Activated CD4-positive, alpha-beta T cell treated with anti-CD3 and anti-CD28 coated beads, Interleukin-2, amount 50 U/mL, for 16 hours (primary cell): Measurements from ENCODE around the gene SNPH.
"Not testable (repeated sequence)": the region's sequence is repeated elsewhere in the genome, so short reads cannot be mapped to it uniquely, and the experiment has no call there.

Experiments used
- DNase-seq: peaks from one replicate; pipeline ENCODE4 v3.0.0-alpha.2; 2020

SNPH gene, protein sequence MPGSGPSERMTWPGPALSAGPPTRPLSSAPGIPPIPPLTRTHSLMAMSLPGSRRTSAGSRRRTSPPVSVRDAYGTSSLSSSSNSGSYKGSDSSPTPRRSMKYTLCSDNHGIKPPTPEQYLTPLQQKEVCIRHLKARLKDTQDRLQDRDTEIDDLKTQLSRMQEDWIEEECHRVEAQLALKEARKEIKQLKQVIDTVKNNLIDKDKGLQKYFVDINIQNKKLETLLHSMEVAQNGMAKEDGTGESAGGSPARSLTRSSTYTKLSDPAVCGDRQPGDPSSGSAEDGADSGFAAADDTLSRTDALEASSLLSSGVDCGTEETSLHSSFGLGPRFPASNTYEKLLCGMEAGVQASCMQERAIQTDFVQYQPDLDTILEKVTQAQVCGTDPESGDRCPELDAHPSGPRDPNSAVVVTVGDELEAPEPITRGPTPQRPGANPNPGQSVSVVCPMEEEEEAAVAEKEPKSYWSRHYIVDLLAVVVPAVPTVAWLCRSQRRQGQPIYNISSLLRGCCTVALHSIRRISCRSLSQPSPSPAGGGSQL

GRCh38 chr20:1266167-1266973, at the start of gene SNPH:
Gene SNPH, plus strand, starts transcription at chr20:1266294. Its CDS starts 29,946 bp downstream, at chr20:1296240.
- peak; percentile 78 for DNase-seq

DNA sequence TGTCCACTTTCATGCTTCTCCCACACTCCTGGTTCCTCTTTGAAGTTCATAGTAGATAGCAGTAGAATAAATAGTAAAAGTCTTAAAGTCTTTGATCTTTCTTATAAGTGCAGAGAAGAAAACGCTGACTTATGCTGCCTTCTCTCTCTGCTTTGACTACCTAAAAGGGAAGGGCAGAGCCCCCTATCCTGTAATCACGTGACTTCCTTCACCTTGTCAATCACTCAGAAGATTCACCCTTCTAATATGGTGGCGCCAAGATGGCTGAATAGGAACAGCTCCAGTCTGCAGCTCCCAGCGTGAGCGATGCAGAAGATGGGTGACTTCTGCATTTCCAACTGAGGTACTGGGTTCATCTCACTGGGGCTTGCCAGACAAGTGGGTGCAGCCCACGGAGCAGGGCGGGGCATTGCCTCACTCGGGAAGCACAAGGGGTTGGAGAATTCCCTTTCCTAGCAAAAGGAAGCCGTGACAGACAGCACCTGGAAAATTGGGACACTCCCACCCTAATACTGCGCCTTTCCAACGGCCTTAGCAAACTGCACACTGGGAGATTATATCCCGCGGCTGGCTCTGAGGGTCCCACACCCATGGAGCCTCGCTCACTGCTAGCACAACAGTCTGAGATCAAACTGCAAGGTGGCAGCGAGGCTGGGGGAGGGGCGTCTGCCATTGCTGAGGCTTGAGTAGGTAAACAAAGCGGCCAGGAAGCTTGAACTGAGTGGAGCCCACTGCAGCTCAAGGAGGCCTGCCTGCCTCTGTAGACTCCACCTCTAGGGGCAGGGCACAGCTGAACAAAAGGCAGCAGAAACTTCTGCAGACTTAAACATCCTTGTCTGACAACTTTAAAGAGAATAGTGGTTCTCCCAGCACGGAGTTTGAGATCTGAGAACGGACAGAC, 49.3 kb upstream of the SNPH start:
- not testable (repeated sequence) for DNase-seq

GRCh38 chr20:1222750-1223149, 43.3 kb upstream of the SNPH start:
- not testable (repeated sequence) for DNase-seq

GRCh38 chr20:1224205-1224890, 41.7 kb upstream of the SNPH start:
- no peak for DNase-seq

DNA sequence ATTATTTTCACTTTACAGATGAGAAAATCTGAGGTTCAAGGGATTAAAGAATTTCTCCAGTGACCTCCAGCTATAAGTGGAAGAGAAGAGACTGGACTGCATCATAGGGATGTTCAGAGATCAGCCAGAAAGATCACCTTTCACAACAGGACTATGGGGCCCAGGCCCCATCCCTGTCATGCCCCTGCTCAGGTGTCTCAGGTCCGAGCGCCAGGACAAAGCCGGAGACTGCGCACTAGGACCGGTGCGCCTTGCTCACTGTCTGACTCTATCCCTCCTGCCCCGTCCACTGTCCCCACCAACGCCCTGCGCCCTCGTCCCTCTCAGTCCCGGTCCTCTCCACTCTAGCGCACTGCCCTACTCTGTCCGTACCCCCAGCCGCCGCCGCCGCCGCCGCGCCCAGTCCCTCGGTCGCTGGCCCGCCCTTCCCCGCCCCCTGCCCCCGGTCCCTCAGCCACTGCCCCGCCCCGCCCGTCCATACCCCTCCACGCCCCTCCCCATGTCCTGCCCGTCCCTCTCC, 40.8 kb upstream of the SNPH start:
- DNase-seq: no peak

DNA sequence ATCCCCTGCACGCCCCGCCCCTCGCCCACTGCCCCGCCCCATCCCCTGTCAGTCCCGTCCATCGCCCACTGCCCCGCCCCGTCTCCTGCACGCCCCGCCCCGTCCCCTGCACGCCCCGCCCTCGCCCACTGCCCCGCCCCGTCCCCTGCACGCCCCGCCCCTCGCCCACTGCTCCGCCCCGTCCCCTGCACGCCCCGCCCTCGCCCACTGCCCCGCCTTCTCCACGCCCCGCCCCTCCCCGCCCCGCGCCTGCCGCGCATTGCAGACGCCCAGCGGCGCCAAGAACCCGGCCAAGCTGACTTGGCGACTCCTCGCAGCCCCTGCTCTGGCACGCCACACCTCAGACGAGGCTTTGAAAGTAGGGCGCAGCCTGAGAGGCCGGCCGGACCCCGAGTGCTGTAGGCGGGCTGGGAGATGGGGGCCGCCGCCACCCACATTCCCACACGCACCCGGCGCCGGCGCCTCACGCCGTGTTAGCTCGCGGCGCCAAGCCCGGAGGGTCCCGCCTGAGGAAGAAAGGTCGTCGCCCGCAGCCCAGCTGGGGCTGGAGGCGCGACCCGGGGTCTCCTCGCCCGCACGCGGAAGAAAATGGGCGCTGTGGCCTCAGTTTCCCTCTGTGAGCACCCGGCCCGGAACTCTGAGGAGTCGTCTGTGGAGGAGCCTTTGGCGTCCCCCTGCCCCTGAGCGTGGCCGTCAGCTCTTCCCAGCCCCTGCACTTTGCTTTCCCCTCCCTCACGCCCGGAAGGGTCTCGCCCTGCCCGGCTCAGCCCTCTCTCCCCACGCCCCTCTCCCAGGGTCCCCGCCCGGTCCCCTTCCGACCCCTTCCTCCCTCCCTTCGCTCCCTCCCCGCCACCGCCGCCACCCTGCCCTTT, 40.1 kb upstream of the SNPH start, which contains the start of gene RAD21L1:
TSS of gene RAD21L1 (plus strand) at position 262 of the 872 bp plus-strand sequence. CDS start 2,410 bp downstream, outside the sequence.
- peak; percentile 83 for DNase-seq

DNA sequence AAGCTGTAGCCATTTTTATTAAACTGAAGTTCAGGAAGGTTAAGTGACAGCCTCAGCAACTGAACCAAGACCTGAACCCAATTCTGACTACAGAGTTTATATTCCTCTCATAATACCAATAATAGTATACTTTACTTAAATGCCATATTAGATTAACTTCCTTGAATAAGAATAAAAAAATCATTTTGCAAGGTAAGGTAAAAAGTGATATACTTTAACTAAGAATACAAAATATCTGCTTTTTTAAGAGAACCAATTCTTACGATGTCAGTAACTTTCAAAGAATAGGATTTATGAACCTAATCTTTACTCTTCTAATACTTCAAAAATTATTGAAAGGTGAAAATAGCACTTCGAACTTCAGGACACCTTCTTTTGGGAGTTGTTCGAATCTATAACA, 36.6 kb upstream of the SNPH start:
- no peak for DNase-seq

DNA sequence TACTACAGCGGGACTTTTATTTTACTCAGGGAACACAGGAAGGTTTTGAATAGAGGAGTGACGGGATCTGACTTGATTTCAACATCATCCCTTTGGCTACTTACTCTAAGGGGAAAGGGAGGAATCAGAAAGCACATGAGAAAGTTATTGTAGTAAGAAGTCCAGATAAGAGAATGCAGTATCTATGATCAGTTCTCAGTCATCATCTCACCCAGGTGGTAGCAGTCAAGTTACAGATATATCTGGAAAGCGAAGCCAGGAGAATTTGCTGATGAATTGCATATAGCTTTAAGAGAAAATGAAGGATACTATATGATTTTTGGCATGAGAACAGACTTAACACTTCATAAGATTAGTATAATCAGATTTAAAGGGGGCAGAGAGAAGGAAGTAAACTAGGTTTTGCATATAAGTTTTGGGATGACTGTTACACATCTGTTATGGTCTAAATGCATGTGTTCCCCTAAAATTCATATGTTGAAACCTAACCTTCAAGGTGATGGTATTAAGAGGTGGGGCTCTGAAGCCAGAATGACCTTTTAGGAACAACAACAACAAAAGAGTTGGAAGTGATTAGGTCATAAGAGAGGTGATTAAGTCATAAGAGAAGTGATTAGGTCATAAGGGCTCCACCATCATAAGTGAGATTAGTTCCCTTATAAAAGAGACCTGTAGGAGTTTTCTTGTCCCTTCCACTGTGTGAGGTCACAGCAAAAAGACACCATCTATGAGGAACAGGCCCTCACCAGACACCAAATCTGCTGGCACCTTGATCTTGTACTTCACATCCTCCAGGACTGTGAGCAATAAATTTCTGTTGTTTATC, 33.6 kb upstream of the SNPH start:
- DNase-seq: no peak

DNA sequence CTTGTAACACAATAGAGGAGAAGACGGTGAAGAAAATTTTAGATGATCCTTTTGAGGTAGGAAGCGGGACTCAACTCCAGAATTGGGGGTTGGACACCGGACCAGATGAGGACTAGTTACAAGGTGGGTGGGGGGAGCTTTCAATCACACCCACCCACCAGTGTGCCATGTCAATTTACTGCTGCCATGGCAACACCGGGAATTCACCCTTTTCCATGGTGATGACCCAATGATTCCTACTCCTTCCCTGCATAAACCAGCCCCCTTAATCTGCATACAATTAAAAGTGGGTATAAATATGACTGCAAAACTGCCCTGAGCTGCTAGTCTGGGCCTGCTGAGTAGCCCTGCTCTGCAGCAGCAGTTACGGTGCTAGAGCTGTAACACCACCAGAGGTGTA, 25.5 kb upstream of the SNPH start:
- no peak for DNase-seq

- DNase-seq: no peak
Observed at GRCh38 chr20:1241456-1241855, 24.6 kb upstream of the SNPH start.

DNA sequence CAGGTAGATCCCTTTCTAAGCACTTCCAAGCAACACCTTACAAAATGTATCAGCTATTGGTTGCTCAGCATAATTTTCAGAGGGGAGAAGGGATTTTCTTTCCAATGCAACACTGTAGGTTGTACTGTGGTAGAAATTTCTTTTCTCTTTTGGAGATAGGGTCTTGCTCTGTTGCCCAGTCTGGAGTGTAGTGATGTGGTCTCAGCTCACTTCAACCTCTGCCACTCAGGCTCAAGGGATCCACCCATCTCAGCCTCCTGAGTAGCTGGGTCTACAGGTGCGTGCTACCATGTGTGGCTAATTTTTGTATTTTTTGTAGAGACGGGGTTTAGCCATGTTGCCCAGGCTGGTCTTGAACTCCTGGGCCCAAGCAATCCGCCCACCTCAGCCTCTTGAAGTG, 24.0 kb upstream of the SNPH start:
- DNase-seq: no peak

DNA sequence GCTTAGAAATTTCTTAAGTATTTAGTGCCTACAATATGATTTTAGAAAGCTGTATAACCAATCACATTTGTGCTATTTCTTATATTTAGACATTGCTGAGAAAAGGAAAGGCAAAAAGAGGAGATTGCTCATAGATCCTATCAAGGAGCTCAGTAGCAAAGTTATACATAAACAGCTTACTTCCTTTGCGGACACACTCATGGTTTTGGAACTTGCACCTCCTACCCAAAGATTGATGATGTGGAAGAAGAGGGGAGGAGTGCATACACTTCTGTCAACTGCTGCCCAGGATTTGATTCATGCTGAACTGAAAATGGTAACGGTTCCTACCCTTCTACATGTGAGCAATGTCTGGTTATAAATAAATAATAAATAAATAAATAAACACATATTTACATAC, 23.6 kb upstream of the SNPH start:
- no peak for DNase-seq

- DNase-seq: no peak
Observed at GRCh38 chr20:1245578-1245977, 20.5 kb upstream of the SNPH start.

DNA sequence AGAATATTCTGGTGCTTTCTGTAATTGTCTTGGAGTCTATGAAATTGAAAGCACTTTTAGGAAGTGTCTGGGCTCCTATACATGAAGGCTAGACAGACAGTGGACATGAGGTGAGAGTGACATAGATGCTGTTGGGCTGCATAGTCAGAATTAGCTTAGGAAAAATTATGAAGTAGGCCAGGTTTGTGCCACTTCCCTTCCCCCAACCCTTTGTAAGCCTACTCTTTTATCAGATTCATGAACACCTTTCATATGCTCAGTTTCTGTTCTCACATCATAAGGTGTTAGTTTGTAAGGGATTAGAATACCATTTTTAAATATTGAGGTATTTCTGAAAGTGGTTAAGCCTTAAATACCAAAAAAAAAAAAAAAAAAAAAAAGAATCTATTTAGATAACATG, 18.4 kb upstream of the SNPH start:
- no peak for DNase-seq

DNA sequence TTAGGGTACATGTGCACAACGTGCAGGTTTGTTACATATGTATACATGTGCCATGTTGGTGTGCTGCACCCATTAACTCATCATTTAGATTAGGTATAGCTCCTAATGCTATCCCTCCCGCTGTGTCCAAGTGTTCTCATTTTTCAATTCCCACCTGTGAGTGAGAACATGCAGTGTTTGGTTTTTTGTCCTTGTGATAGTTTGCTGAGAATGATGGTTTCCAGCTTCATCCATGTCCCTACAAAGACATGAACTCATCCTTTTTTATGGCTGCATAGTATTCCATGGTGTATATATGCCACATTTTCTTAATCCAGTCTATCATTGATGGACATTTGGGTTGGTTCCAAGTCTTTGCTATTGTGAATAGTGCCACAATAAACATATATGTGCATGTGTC, 15.8 kb upstream of the SNPH start:
- not testable (repeated sequence) for DNase-seq

DNA sequence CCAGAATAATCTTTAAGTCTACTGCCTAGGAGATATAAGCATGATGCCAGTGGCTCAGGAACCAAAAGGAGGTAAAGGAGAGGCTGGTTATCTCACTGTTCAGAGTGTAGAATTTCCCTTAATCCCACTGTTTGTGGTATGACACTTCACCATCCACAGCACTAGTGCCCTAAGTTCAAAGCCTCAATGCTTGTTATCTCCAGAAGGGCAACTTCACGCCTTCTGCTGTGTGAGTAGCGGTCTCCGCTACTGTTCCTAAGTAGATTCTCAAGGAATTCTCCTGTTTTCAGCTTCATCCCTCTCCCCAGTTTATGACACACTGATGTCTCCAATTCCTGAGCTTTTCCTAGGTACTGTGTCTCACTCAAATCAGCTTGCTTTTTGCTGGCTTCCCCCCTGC, 13.7 kb upstream of the SNPH start:
- no peak for DNase-seq

- no peak for DNase-seq
Observed at GRCh38 chr20:1254254-1254653, 11.8 kb upstream of the SNPH start.

DNA sequence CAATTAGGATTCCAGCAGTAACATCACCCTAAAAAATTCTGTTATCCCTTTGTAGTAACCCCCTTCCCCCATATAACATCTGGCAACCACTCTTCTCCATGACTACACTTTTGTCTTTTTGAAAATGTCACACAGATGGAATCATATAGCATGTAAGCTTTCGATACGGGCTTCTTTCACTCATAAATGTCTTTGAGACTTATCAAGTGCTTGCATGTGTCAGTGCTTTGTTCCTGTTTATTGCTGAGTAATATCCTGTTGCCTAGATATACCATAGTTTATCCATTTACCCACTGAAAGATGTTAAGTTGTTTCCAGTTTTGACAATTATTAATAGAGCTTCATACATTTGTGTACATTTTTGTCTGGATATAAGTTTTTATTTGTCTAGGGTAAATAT, 10.4 kb upstream of the SNPH start:
- DNase-seq: no peak

GRCh38 chr20:1263853-1264252, 2.2 kb upstream of the SNPH start:
- DNase-seq: no peak

- DNase-seq: no peak
Observed at GRCh38 chr20:1264727-1265126, 1.4 kb upstream of the SNPH start.
